ENCODE results near the gene ANKRD6.

Gene ANKRD6

GRCh38 chr6:89443658-89444057 is 10.7 kb downstream of the ANKRD6 start:
- Histone ChIP-seq H3K36me3 (ENCODE audit: control insufficient read depth, insufficient read depth, low read length) (no peaks in the 10 kb centered on the region), H3K27me3 (replicated peaks; ENCODE audit: control insufficient read depth, insufficient read depth, low read length) (no peaks in the 10 kb centered on the region), H3K4me3 (replicated peaks; ENCODE audit: low read depth, low read length) (no peak overlapping the region)
- no peak for TF ChIP-seq CTCF (IDR thresholded peaks at IDR 0.05; ENCODE audit: insufficient read depth, low read length, poor library complexity, severe bottlenecking)
- no peak for DNase-seq (ENCODE audit: extremely low read depth, insufficient read length)

GRCh38 chr6:89449193-89449592 is 16.2 kb downstream of the ANKRD6 start:
- Histone ChIP-seq H3K36me3 (ENCODE audit: control insufficient read depth, insufficient read depth, low read length) (no peaks in the 10 kb centered on the region), H3K27me3 (replicated peaks; ENCODE audit: control insufficient read depth, insufficient read depth, low read length) (no peaks in the 10 kb centered on the region), H3K4me3 (replicated peaks; ENCODE audit: low read depth, low read length) (no peak overlapping the region)
- TF ChIP-seq CTCF (IDR thresholded peaks at IDR 0.05; ENCODE audit: insufficient read depth, low read length, poor library complexity, severe bottlenecking) = no peak
- no peak for DNase-seq (ENCODE audit: extremely low read depth, insufficient read length)

- Histone ChIP-seq H3K36me3 (ENCODE audit: control insufficient read depth, insufficient read depth, low read length) (no peaks in the 10 kb centered on the region), H3K4me3 (replicated peaks; ENCODE audit: low read depth, low read length) (no peak overlapping the region), H3K27me3 (replicated peaks; ENCODE audit: control insufficient read depth, insufficient read depth, low read length) (no peaks in the 10 kb centered on the region)
- no peak for DNase-seq (ENCODE audit: extremely low read depth, insufficient read length)
- TF ChIP-seq CTCF (IDR thresholded peaks at IDR 0.05; ENCODE audit: insufficient read depth, low read length, poor library complexity, severe bottlenecking) = no peak
Measured at GRCh38 chr6:89452281-89452680, 19.3 kb downstream of the ANKRD6 start.

- Histone ChIP-seq H3K27me3 (replicated peaks; ENCODE audit: control insufficient read depth, insufficient read depth, low read length) (no peaks in the 10 kb centered on the region), H3K36me3 (ENCODE audit: control insufficient read depth, insufficient read depth, low read length) (no peaks in the 10 kb centered on the region), H3K4me3 (replicated peaks; ENCODE audit: low read depth, low read length) (no peak overlapping the region)
- TF ChIP-seq CTCF (IDR thresholded peaks at IDR 0.05; ENCODE audit: insufficient read depth, low read length, poor library complexity, severe bottlenecking) = no peak
- no peak for DNase-seq (ENCODE audit: extremely low read depth, insufficient read length)
Measured at GRCh38 chr6:89454300-89454699, 21.3 kb downstream of the ANKRD6 start.

GRCh38 chr6:89458704-89459103 is 25.8 kb downstream of the ANKRD6 start:
- H3K36me3 ChIP-seq (ENCODE audit: control insufficient read depth, insufficient read depth, low read length) = no peaks in the 10 kb centered on the region
- no peak for TF ChIP-seq CTCF (IDR thresholded peaks at IDR 0.05; ENCODE audit: insufficient read depth, low read length, poor library complexity, severe bottlenecking)

GRCh38 chr6:89459501-89459900 is 26.5 kb downstream of the ANKRD6 start:
- H3K27me3 ChIP-seq (replicated peaks; ENCODE audit: control insufficient read depth, insufficient read depth, low read length) = no peaks in the 10 kb centered on the region
- DNase-seq (ENCODE audit: extremely low read depth, insufficient read length) = no peak
- no peak for TF ChIP-seq CTCF (IDR thresholded peaks at IDR 0.05; ENCODE audit: insufficient read depth, low read length, poor library complexity, severe bottlenecking)
- no peak overlapping the region for H3K4me3 ChIP-seq (replicated peaks; ENCODE audit: low read depth, low read length)
- H3K36me3 ChIP-seq (ENCODE audit: control insufficient read depth, insufficient read depth, low read length) = no peaks in the 10 kb centered on the region

More at GRCh38 chr6:89458704-89459103, 25.8 kb downstream of the ANKRD6 start:
- Histone ChIP-seq H3K27me3 (replicated peaks; ENCODE audit: control insufficient read depth, insufficient read depth, low read length) (no peaks in the 10 kb centered on the region), H3K4me3 (replicated peaks; ENCODE audit: low read depth, low read length) (no peak overlapping the region)
- DNase-seq (ENCODE audit: extremely low read depth, insufficient read length) = no peak
